ENCODE data around the gene LARP7.
"Not testable (repeated sequence)": the region's sequence is repeated elsewhere in the genome, so short reads cannot be mapped to it uniquely, and the experiment has no call there.

Gene LARP7

DNA sequence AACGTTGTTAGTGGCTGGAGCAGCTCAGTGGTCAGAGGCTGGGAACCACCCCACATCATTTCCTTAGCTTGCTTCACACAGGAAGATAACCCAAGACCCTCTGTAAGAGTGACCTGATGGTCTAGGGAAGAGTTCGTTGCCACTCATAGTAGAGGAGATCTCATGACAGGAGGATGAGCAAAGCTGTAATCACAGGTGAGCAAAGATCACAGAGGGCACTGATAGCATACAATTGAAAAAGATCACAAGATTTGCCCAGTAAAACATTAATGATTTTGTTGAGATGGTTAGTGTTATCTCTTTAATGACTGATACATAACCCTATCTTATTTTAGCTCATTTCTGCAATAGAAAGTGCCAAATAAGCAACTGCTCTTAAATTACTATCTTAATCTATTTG, 44.1 kb downstream of the LARP7 start:
- Histone ChIP-seq H3K27ac (ENCODE audit: low read depth, low read length, severe bottlenecking) (no peak overlapping the region), H3K9me3 (ENCODE audit: control insufficient read depth, low read length) (no peaks in the 10 kb centered on the region), H3K36me3 (ENCODE audit: control insufficient read depth, insufficient read depth, low read length) (no peaks in the 10 kb centered on the region), H3K4me1 (ENCODE audit: control insufficient read depth, insufficient read depth, low read length, poor library complexity, severe bottlenecking) (no peaks in the 10 kb centered on the region), H3K4me3 (ENCODE audit: extremely low read depth, insufficient read depth, low read length, poor library complexity, severe bottlenecking) (no peak overlapping the region)
- no CpG with 5 or more reads among the region's 2 CpGs for WGBS, 2 experiments (ENCODE audit: insufficient coverage in 2 of 2)

DNA sequence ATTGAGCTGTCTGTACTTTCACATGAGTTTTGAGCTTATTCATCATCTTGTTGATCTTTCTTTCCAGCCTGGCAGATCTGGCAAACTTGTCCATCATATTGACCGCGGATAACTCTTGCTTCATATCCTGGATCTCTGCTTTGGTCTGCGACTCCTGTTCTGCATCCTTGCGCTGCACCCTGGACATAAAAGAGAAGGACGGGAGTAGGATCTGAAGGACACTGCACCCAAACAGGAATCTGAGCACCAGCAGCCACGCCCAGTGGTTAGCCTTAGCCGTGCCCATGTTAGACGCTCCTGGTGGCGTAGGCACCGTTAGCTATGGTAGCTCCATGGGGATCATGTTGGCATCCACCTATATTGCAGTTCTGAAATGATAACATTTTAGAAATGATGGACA, 56.6 kb downstream of the LARP7 start:
- Histone ChIP-seq H3K4me1 (ENCODE audit: control insufficient read depth, insufficient read depth, low read length, poor library complexity, severe bottlenecking) (no peaks in the 10 kb centered on the region), H3K36me3 (ENCODE audit: control insufficient read depth, insufficient read depth, low read length) (no peaks in the 10 kb centered on the region), H3K4me3 (ENCODE audit: extremely low read depth, insufficient read depth, low read length, poor library complexity, severe bottlenecking) (no peak overlapping the region), H3K27ac (ENCODE audit: low read depth, low read length, severe bottlenecking) (no peak overlapping the region), H3K9me3 (ENCODE audit: control insufficient read depth, low read length) (no peaks in the 10 kb centered on the region)
- WGBS, 2 experiments (ENCODE audit: insufficient coverage in 2 of 2), result 94 to 95% methylated on average over 6 to 8 of the region's 10 CpGs

GRCh38 chr4:112700679-112701078, 63.7 kb downstream of the LARP7 start:
- Histone ChIP-seq H3K4me3 (ENCODE audit: extremely low read depth, insufficient read depth, low read length, poor library complexity, severe bottlenecking) (no peak overlapping the region), H3K27ac (ENCODE audit: low read depth, low read length, severe bottlenecking) (no peak overlapping the region), H3K4me1 (ENCODE audit: control insufficient read depth, insufficient read depth, low read length, poor library complexity, severe bottlenecking) (peaks cover 15% of the 10 kb centered on the region), H3K9me3 (ENCODE audit: control insufficient read depth, low read length) (no peaks in the 10 kb centered on the region), H3K36me3 (ENCODE audit: control insufficient read depth, insufficient read depth, low read length) (no peaks in the 10 kb centered on the region)
- no CpG with 5 or more reads among the region's 3 CpGs for WGBS, 2 experiments (ENCODE audit: insufficient coverage in 2 of 2)

- WGBS, 2 experiments (ENCODE audit: insufficient coverage in 2 of 2), result 83 to 86% methylated on average over 1 of the region's 1 CpG
- Histone ChIP-seq H3K27ac (ENCODE audit: low read depth, low read length, severe bottlenecking) (no peak overlapping the region), H3K36me3 (ENCODE audit: control insufficient read depth, insufficient read depth, low read length) (no peaks in the 10 kb centered on the region), H3K4me1 (ENCODE audit: control insufficient read depth, insufficient read depth, low read length, poor library complexity, severe bottlenecking) (peaks cover 15% of the 10 kb centered on the region), H3K4me3 (ENCODE audit: extremely low read depth, insufficient read depth, low read length, poor library complexity, severe bottlenecking) (no peak overlapping the region), H3K9me3 (ENCODE audit: control insufficient read depth, low read length) (no peaks in the 10 kb centered on the region)
Observed at GRCh38 chr4:112702892-112703291, 65.9 kb downstream of the LARP7 start.

- Histone ChIP-seq H3K36me3 (ENCODE audit: control insufficient read depth, insufficient read depth, low read length) (no peaks in the 10 kb centered on the region), H3K27ac (ENCODE audit: low read depth, low read length, severe bottlenecking) (no peak overlapping the region), H3K4me1 (ENCODE audit: control insufficient read depth, insufficient read depth, low read length, poor library complexity, severe bottlenecking) (peaks cover 20% of the 10 kb centered on the region), H3K4me3 (ENCODE audit: extremely low read depth, insufficient read depth, low read length, poor library complexity, severe bottlenecking) (peak overlapping the region; percentile 47), H3K9me3 (ENCODE audit: control insufficient read depth, low read length) (no peaks in the 10 kb centered on the region)
- 72 to 78% methylated on average over 6 of the region's 7 CpGs for WGBS, 2 experiments (ENCODE audit: insufficient coverage in 2 of 2)
Observed at GRCh38 chr4:112704322-112704721, 67.4 kb downstream of the LARP7 start.

- no peaks in the 10 kb centered on the region for H3K9me3 ChIP-seq (ENCODE audit: control insufficient read depth, low read length)
- no peaks in the 10 kb centered on the region for H3K36me3 ChIP-seq (ENCODE audit: control insufficient read depth, insufficient read depth, low read length)
- WGBS, 2 experiments (ENCODE audit: insufficient coverage in 2 of 2), result 1 to 18% methylated on average over 7 to 14 of the region's 43 CpGs
- no peak overlapping the region for H3K27ac ChIP-seq (ENCODE audit: low read depth, low read length, severe bottlenecking)
- H3K4me1 ChIP-seq (ENCODE audit: control insufficient read depth, insufficient read depth, low read length, poor library complexity, severe bottlenecking), result peaks cover 20% of the 10 kb centered on the region
- H3K4me3 ChIP-seq (ENCODE audit: extremely low read depth, insufficient read depth, low read length, poor library complexity, severe bottlenecking), result peak overlapping the region; percentile 47
Observed at GRCh38 chr4:112704991-112705845, 68.3 kb downstream of the LARP7 start.

DNA sequence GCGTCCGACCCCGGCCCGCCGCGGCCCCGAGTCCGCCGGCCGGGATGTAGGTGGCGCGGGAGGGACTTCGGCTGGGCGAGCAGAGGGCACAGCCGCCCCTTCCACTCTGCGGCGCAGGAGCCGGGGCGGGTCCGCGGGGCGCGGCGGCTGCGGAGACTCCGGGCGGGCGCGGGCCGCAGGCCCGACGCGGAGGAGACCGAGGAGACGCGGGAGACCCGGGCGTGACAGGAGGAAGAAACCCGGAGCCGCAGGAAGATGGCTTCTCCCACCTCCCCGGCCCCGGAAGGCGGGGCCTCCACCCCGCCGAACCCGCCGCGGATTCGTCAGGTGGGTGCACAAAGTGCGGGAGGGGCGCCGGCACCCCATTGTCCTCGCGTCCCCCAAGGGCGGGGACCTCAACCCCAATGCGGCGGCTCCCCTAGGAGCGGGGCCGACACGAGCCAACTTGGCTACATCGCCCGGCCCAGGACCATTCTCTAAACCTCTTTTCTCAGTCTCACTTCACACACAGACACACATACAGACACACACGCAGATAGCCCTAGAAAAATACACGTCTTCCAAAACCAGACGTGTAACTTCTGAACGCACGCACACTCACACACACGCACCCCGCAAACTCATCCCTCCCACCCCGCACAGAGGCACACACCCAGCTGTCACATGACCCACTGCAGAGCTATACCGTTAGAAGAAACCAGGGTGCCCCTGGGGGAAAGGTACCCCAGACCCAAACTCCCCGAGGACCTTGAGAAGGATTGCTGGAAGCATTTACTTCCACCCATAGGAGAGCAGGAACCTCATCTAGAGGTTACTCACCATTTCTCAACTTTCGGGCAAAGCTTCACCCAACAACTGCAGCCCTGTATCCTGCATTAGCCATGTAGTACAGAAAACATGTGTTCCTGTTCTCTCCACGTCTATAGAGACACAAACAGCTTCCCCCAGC, 69.2 kb downstream of the LARP7 start:
- peak overlapping the region; percentile 30 for H3K27ac ChIP-seq (ENCODE audit: low read depth, low read length, severe bottlenecking)

DNA sequence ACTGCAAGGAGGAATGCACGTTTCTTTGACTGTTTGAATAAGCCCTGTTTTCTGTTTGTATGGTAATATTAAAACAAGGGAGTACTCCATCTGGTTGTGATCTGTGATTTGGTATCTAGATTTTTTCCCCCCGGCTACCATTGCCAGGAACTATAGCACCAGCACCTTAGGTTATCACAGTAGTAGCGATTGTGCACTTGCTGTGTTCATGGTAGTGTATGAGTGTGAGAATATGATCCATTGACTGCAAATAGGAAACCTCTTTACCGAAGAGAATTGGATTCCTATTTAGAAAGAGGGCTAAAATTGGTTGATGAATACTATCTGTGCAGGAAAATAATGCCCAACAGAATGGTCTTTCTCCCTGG, 69.9 kb downstream of the LARP7 start:
- H3K4me1 ChIP-seq (ENCODE audit: control insufficient read depth, insufficient read depth, low read length, poor library complexity, severe bottlenecking), result peaks cover 20% of the 10 kb centered on the region
- peak overlapping the region; percentile 69 for H3K4me3 ChIP-seq (ENCODE audit: extremely low read depth, insufficient read depth, low read length, poor library complexity, severe bottlenecking)
- no peaks in the 10 kb centered on the region for H3K9me3 ChIP-seq (ENCODE audit: control insufficient read depth, low read length)
- H3K36me3 ChIP-seq (ENCODE audit: control insufficient read depth, insufficient read depth, low read length), result no peaks in the 10 kb centered on the region
- H3K27ac ChIP-seq (ENCODE audit: low read depth, low read length, severe bottlenecking), result peak overlapping the region; percentile 30
- 0 to 8% methylated on average over 1 to 2 of the region's 4 CpGs for WGBS, 2 experiments (ENCODE audit: insufficient coverage in 2 of 2)

More for the DNA sequence above, 69.2 kb downstream of the LARP7 start:
- WGBS, 2 experiments (ENCODE audit: insufficient coverage in 2 of 2), result 0% methylated on average over 23 to 26 of the region's 74 CpGs
- Histone ChIP-seq H3K4me1 (ENCODE audit: control insufficient read depth, insufficient read depth, low read length, poor library complexity, severe bottlenecking) (peaks cover 20% of the 10 kb centered on the region), H3K4me3 (ENCODE audit: extremely low read depth, insufficient read depth, low read length, poor library complexity, severe bottlenecking) (peak overlapping the region; percentile 69)
- not testable (repeated sequence) for H3K36me3 ChIP-seq (ENCODE audit: control insufficient read depth, insufficient read depth, low read length); H3K9me3 ChIP-seq (ENCODE audit: control insufficient read depth, low read length)
